GM18499 (cell line): ENCODE measurements around the gene SPAG6.

Source experiments
- ATAC-seq: cut with Tn5 transposase; IDR thresholded peaks from one replicate; pipeline ENCODE4 v1.9.1; 2021; ENCODE audit warnings: moderate number of reproducible peaks; ENCODE audit not compliant: insufficient read depth, unreplicated experiment

Gene SPAG6

GRCh38 chr10:22427890-22428571 is 82.7 kb downstream of the SPAG6 start:
- ATAC-seq = no peak

- ATAC-seq = no peak
These were observed 83.8 kb downstream of the SPAG6 start for GRCh38 chr10:22429146-22429545.

GRCh38 chr10:22429981-22430421 is 84.7 kb downstream of the SPAG6 start:
- no peak for ATAC-seq

- ATAC-seq = no peak
These were observed 88.6 kb downstream of the SPAG6 start for GRCh38 chr10:22433875-22434274.

- no peak for ATAC-seq
These were observed 89.2 kb downstream of the SPAG6 start for GRCh38 chr10:22434521-22434920.

- ATAC-seq = no peak
These were observed 90.4 kb downstream of the SPAG6 start for GRCh38 chr10:22435650-22436049.

GRCh38 chr10:22436526-22436892 is 91.2 kb downstream of the SPAG6 start:
- no peak for ATAC-seq

GRCh38 chr10:22436893-22437619 is 91.8 kb downstream of the SPAG6 start:
- peak; percentile 83 for ATAC-seq

- no peak for ATAC-seq
These were observed 92.6 kb downstream of the SPAG6 start for GRCh38 chr10:22437620-22438588.

GRCh38 chr10:22438711-22439110 is 93.4 kb downstream of the SPAG6 start:
- no peak for ATAC-seq

GRCh38 chr10:22442063-22442462 is 96.8 kb downstream of the SPAG6 start:
- no peak for ATAC-seq

- ATAC-seq = no peak
These were observed 97.2 kb downstream of the SPAG6 start for GRCh38 chr10:22442468-22442867.

GRCh38 chr10:22443175-22443901 is 98.0 kb downstream of the SPAG6 start:
- no peak for ATAC-seq

GRCh38 chr10:22444219-22444788 is 99.0 kb downstream of the SPAG6 start:
- ATAC-seq = no peak

- no peak for ATAC-seq
These were observed 100.2 kb downstream of the SPAG6 start for GRCh38 chr10:22445495-22445894.

- ATAC-seq = no peak
These were observed 101.8 kb downstream of the SPAG6 start for GRCh38 chr10:22447068-22447467.

- no peak for ATAC-seq
These were observed 106.0 kb downstream of the SPAG6 start for GRCh38 chr10:22451346-22451745.

GRCh38 chr10:22453320-22453719 is 108.0 kb downstream of the SPAG6 start:
- no peak for ATAC-seq

- ATAC-seq = no peak
These were observed 108.8 kb downstream of the SPAG6 start for GRCh38 chr10:22453948-22454591.
